Activated T-cell treated with anti-CD3 and anti-CD28 coated beads for 1 hour (primary cell): ENCODE results near the gene ZDHHC7.
"Not testable (repeated sequence)": the region's sequence is repeated elsewhere in the genome, so short reads cannot be mapped to it uniquely, and the experiment has no call there.

ENCODE experiments used
- DNase-seq: peaks from one replicate; pipeline ENCODE4 v3.0.0-alpha.2; 2020; ENCODE audit warnings: low read depth

The ZDHHC7 gene

GRCh38 chr16:85042606-85043005 lies 31.3 kb upstream of the ZDHHC7 start:
- DNase-seq = no peak

DNA sequence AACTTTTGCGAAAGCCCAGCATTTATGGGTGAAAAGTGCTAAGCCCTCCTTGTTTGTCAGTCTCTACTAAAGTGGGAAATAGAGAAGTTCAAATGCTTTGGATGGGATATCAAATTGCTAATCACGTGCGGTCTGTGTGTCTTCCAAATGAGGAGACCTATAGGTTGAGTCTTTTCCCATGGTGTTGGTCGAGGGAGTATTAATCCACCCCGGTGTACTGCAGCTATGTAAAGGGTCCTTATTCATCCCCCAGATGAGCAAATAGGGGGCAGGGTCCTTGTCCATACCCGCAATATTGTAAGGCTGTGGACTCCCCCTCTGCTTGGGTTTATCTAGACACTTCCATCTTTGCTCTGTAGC lies 30.8 kb upstream of the ZDHHC7 start:
- DNase-seq = no peak

DNA sequence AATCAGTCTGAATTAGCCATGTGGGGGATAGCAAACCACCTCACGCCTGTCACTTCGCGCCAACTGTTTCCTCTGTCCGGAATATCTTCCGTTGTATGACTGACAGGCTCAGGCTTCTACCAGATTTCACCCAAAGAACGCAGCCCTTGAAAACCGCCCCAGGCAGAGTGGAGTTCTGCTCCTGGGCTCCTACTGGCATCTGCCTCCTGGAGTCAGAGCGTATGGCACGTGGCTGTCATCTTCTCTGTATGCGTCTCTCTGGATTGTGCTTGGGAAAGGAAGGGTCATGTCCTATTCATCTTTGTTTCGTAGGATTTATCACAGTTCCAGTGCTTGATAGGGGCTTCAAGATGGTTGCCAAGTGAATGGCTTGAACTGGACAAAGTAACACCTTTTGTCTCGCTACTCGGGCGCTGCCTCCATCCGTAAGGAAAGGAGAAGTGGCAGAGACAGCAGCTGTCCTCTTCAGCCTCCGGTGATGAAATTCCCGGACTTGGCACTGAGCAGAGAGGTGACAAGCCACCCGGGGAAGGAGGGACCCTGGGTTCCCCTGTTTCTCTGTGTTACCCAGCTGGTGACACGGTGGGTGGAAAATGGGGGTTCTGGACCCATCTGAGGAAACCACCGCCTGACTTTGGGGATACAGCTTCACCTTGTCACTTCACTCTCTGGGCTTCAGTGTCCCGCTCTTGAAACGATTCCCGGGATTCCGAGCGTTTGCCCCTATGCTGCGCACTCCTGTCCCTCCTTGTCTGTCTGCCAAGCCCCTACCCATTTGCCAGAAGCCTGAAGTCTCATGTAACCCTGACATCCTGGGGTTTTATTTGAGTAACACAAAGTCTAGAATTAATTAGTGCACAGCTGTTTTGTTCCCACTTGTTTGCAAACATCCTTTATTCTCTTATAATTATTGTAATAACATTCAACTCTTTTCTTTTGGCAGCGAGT lies 30.2 kb upstream of the ZDHHC7 start:
- DNase-seq = no peak

DNA sequence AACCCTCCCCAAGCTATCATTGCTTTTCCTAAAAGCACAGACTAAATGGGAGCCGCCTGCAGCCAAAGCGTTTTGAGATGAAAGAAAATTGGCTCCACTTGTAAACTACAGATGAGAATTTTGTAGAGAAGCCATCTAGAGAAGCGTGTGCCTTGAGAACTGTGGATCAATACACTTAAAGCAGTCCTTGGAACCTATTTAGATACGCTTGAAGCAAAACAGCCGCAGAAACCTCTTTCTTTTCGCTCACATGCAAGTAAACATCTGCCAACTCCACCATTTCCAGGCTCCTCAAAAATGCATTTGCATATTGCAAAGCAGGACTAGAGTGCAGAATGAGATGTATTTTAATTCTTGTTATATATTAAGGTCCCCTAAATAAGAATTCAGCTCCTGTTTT lies 29.4 kb upstream of the ZDHHC7 start:
- DNase-seq = no peak

DNA sequence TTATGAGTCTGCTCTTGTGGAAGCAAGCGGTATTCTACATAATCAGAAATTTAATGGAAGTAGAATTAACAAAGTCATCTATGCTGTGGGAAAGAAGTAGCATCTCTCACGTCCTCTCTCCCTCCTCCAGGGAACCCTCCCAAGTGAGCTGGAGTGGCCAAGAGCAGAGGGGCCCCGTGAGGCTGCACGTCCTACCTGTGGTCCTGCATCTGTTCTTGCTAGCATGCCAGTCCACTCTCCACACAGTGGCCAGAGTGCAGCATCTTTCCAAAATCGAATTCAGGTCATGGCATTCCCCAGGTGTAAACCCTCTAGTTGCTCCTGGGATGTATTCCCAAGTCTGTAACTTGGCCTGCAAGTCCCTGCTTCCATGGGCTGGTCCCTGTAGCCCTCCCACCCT lies 26.4 kb upstream of the ZDHHC7 start:
- DNase-seq = no peak

DNA sequence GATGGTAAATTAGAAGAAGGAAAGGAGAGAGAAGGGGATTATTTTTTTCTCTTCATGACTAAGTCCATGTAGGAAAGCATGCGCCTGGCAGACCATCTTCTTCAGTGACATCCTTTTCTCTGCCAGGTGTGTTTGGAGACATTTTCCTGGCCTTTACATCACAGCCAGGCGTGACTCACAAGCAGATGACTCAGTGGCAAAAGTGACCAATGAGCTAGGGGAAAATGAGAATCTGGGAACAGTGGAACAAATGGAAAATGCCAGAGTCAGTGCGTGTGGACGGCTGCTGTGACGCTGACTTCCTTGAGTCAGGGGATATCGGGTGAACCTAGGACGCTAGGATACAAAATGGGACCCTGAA lies 25.7 kb upstream of the ZDHHC7 start:
- no peak for DNase-seq

DNA sequence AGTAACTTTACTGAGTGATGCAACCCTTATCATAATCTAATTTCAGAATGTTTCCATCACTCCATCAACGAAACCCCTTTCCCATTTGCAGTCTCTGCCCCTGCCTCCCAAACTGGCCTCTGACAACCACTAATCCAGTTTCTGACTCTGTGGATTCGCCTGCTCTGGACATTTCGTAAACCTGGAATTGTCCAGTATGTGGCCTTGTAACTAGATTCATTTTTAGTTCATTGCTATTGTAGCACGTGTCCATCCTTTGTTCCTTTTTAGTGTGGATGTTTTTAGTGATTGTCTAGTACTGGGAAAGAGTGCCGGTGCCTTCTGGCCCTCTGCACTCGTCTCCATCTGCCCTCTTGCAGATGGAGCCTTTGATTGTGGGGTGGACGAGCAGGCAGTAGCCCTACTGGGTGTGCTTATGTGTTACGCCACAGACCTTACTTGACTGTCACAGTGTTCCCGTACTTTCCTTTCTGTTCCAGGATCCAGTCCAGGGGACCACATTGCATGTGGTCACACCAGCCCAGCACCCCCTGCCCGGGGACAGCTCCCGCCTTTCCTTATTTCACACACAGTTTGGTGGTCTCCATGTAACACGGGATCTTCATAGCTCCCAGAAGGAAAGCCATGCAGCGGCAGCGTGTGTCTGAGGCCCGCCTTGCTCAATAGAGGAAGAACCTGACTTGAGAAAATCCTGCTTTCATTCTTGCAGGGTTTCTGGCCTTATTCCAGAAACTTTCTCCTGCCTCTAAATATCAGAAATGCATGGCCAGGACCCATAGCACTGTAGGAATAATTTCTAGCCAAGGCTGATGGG lies 25.1 kb upstream of the ZDHHC7 start:
- no peak for DNase-seq

GRCh38 chr16:85034591-85035433 lies 23.5 kb upstream of the ZDHHC7 start:
- no peak for DNase-seq

- DNase-seq = no peak
These were observed 21.8 kb upstream of the ZDHHC7 start for GRCh38 chr16:85033171-85033570.

- not testable (repeated sequence) for DNase-seq
These were observed 20.9 kb upstream of the ZDHHC7 start for GRCh38 chr16:85032187-85032586.

DNA sequence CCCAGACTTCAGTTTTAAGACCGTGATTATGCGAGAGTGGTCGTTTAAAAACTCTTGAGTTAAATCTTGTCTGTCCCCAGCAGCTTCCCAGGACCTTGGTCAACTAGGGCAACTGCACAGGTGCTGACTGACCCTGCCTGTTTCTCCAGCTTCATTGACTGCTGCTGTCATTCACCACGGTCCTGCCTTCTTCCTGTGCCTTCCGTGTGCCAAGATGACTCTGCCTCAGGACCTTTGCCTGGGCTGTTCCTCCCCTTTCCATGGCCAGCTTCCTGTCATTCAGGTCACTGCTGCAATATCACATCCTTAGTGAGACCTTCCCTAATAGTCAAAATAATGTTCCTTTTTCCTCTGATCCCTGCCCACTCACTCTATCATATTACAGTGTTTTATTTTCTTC lies 20.1 kb upstream of the ZDHHC7 start:
- DNase-seq = no peak

DNA sequence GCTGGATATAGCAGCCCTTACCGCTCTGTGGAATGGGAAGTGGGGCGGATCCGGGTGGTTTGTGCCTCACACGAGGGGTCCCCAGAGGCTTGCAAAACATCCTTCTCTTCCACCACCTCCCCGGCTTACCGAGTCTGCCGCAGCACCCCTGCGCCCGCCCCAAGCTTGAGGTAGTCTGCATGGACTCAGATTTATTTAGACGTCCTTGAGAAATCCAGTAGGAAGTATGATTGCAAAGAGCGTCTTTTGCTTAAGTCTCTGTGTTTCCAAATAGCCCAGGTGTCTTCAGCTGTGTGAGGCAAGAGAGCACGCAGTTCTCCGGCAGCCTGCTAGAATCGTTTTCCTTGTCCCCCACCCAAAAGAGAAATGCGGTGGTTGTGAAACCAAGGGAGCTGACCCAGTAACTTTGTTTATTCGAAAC lies 18.7 kb upstream of the ZDHHC7 start:
- no peak for DNase-seq

- DNase-seq = no peak
These were observed 18.1 kb upstream of the ZDHHC7 start for GRCh38 chr16:85029408-85029784.

GRCh38 chr16:85028685-85029407 lies 17.5 kb upstream of the ZDHHC7 start:
- peak; percentile 59 for DNase-seq

DNA sequence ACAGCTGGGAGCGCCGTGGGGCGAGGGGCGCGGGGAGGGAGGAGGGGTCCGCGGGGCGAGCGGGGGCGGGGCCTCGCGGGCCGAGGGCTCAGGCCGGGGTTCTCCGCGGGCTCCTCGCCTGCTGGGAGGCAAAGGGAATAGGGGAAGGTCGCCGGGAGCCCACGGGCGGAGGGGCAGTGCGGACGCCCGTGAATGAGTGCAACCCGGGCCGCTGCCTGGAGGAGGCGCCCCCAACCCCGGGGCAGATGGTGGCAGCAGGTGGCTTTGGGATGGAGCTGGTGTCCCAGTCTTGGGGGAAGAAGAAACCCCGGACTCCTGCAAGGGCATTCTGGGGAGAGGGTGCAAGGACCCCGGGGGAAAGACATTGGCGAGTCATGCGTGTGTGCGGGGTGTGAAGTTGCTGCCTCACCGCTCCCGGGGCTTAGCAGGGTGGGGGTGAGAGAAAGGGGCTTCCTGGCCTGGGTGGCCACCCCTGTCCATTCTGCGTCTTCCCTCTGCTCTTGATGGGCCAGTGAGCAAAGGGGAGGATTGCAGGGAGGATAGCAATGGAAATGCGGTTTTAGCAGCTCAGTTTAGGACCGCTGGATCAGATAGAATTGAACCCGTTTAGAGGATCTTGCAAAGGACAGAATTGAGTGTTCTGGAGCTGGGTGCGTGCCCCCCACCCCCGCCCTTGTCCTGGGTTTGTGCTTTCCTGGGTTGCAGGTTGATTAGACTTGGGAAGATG lies 16.8 kb upstream of the ZDHHC7 start:
- no peak for DNase-seq

DNA sequence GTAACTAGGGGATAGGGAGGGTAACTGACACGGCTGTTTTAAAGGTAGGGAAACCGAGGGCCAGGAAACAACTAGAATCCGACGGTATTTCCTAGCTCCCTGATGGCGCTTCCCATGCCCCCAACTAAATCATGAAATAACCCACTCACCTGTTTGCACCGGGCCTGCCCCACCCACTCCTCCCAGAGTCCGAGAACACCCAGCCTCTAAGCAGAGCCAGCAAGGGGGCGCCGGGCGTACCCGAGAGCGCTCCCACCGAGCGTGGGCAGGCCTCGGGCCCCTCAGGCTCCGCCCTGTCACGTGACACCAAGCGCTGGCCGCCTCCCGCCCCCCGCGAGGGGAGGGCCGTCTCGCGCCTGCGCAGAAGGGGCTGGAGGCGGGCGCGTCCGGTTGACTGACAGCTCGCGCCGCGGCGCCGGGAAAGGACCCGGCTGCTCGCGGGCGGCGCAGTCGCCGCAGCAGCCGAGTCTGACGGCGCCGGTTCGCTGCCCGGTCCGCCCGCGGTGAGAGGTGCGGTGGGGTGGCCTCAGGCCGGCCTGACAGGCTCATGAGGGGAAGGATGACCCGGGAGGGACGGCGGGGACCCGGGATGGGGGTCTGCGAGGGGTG lies 16.1 kb upstream of the ZDHHC7 start, which contains the start of gene KIAA0513:
Gene KIAA0513, plus strand, starts transcription at position 447 of the 609 bp plus-strand sequence. CDS start 39,277 bp downstream, outside the sequence.
- peak; percentile 97 for DNase-seq

GRCh38 chr16:85026703-85027102 lies 15.4 kb upstream of the ZDHHC7 start:
- DNase-seq = no peak

DNA sequence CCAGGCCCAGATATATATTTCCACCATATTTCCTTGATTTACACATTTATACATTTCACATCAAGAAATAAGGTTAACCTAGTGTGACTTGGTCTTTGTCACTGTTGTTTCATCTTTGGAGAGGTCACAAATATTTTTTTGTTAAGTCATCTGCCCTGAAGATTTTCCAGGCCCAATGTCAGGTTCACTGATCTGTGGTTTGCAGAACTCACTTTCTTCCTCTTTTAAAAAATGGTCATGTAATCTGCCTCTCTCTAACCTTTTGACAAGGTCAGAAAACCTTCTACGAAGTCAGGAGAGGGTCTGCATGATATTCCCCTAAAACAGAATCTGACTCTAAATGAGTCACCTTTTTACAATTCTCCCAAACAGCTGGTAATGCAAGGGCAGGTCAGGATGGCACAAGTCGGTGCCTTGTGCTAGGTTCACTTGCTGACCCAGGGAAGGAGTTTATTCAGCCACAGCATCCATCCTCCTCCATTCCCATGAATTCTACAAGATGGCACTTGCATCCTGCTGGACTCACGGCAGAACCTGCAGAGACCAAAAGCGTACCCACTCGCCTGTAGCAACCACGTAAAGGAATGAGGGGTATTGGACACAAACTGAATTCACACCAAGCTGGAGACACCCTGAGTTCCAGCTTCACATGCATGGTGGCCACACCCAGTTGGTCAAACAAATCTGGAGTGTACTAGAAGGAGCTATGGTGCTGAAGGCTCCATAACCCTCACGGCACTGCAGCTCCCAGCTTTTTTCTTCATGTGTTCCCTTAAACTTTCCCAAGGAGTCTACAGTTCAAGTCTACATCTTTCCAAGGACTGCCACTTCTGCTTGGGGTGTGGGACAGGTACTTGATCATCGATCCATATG lies 14.7 kb upstream of the ZDHHC7 start:
- DNase-seq = no peak

DNA sequence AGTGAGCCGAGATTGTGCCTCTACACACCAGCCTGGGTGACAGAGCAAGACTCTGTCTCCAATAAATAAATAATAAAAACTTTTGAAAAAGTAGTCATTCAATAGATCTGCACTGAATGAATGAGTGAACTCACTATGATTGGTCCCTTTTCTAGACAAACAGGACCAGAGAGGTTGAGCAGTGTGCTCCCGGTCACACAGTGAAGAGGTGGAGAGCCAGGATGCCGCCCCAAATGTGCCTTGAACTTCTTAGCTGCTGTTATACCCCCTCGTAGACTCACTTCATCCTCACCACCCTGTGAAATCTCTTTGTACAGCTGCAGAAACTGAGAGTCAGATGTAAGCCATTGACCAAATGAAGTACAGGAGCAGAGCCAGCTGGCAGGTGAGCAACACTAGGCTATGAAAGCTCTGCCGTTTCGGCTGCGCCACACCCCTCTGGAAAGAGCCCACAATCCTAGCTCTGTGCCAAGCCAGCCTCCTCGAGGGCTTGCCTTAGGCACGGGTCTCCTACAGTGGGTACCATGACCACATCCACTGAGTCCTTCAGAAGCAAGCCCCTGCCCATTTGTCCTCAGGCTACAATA lies 8.4 kb upstream of the ZDHHC7 start:
- no peak for DNase-seq
